ENCODE data around the gene ARL15. TPM values are rescaled to one million over a fixed set of nuclear protein-coding genes. Genes with fewer than 3 reads are reported as not detected.

ARL15 gene
- total and polyA plus RNA-seq, 9 donors: 14.9 to 34.0 (median 19.2) TPM

DNA sequence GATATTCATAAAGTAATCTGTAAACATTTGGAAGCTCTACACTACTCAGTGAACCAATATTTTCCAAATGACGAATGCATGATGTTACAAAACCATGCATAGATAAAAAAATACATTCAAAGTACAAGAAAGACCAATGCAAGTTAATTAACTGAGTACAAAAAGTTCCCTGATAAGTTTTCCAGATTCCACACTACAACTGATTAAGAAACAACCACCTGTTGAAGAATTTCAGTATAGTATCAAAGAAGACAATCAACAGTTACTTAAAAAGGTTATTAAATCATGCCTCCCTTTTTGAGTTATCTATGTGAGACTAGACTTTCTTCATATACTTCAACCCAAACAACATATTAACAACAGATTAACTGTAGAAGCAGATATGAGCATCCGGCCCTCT is 192.4 kb downstream of the ARL15 start:
- intact Hi-C loops (cut with DNase I): no loop called here
- 85 to 86% (median 85%) methylated on average over 2 of the region's 2 CpGs for WGBS, 3 donors
- Histone ChIP-seq H3K27ac (no peak overlapping the region), H3K36me3 (no peaks in the 10 kb centered on the region), H3K9me3 (no peaks in the 10 kb centered on the region), H3K4me3 (no peak overlapping the region), H3K4me1 (ENCODE audit: insufficient read depth) (peaks cover 2% of the 10 kb centered on the region), H3K27me3 (no peaks in the 10 kb centered on the region)
- TF ChIP-seq EP300 (IDR thresholded peaks at IDR 0.05) (no peak), POLR2A (IDR thresholded peaks at IDR 0.05) (no peak)
- TF ChIP-seq, protein P1, sequence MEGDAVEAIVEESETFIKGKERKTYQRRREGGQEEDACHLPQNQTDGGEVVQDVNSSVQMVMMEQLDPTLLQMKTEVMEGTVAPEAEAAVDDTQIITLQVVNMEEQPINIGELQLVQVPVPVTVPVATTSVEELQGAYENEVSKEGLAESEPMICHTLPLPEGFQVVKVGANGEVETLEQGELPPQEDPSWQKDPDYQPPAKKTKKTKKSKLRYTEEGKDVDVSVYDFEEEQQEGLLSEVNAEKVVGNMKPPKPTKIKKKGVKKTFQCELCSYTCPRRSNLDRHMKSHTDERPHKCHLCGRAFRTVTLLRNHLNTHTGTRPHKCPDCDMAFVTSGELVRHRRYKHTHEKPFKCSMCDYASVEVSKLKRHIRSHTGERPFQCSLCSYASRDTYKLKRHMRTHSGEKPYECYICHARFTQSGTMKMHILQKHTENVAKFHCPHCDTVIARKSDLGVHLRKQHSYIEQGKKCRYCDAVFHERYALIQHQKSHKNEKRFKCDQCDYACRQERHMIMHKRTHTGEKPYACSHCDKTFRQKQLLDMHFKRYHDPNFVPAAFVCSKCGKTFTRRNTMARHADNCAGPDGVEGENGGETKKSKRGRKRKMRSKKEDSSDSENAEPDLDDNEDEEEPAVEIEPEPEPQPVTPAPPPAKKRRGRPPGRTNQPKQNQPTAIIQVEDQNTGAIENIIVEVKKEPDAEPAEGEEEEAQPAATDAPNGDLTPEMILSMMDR (IDR thresholded peaks at IDR 0.05): no peak
- DNase-seq: no peak

DNA sequence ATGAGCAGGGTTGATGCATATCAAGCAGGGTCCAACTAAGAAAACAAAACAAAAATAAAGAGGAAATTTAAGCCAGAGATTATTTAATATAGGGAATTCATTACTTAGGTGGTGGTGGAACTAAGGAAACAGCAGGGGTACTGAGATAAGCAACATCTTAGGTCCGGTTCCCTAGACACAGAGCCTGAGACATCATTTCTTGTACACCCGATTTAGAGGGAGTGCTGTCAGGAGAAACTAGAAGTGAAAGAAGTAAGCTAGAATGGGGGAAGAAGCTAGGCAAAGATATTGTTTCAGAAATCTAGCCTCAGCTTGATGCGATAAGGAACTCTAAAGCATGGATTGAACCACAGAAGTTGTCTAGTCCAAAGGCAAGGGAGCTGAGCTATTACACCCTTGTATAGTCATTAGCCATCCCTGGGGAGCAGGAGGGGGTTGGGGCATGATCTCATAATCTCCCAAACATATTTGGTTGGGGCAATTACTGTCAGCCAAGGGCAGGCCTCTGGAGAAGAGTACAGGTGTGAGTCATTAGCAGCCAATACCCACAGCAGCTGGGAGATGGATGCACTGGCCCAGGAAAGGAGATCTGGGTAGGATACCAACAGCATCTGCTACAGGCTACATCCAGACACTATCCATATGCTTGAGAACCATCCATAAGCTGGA is 194.5 kb downstream of the ARL15 start:
- no peak for TF ChIP-seq POLR2A (IDR thresholded peaks at IDR 0.05)
- TF ChIP-seq, protein P1 (IDR thresholded peaks at IDR 0.05): no peak
- no peak for TF ChIP-seq EP300 (IDR thresholded peaks at IDR 0.05)
- intact Hi-C loops (cut with DNase I): no loop called here
- WGBS, 3 donors: 93 to 95% (median 95%) methylated on average over 3 of the region's 3 CpGs

DNA sequence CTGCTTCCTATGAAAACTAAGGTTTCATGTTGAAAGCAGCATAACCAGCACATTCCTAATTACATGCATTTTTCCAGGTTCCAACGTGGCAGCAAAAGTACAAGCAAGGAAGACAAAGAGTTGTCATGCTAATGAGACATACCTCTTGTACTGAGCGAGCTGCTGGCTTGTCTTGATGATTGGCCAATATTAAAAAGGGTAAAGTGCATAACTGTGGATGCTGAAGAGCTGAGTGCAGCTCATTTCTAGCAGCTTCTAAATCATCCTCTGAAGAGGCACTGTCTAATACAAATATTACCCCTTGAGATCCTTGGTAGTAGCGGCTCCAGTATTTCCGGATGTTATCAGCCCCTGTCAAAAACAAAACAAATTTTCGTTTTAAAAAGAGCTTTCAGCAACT is 197.3 kb downstream of the ARL15 start:
- no peaks in the 10 kb centered on the region for H3K9me3 ChIP-seq
- intact Hi-C loops (cut with DNase I): no loop called here
- no peaks in the 10 kb centered on the region for H3K36me3 ChIP-seq
- H3K27ac ChIP-seq: no peak overlapping the region
- no peaks in the 10 kb centered on the region for H3K27me3 ChIP-seq
- H3K4me3 ChIP-seq: no peak overlapping the region
- no peak for DNase-seq
- H3K4me1 ChIP-seq (ENCODE audit: insufficient read depth): peaks cover 2% of the 10 kb centered on the region
- 10 to 24% (median 16%) methylated on average over 5 of the region's 5 CpGs for WGBS, 3 donors
- TF ChIP-seq EP300 (IDR thresholded peaks at IDR 0.05): no peak
- TF ChIP-seq, protein P1 (IDR thresholded peaks at IDR 0.05): no peak
- TF ChIP-seq POLR2A (IDR thresholded peaks at IDR 0.05): no peak

More for the DNA sequence above, 194.5 kb downstream of the ARL15 start:
- no peak overlapping the region for H3K27ac ChIP-seq
- H3K4me3 ChIP-seq: no peak overlapping the region
- H3K36me3 ChIP-seq: no peaks in the 10 kb centered on the region
- no peaks in the 10 kb centered on the region for H3K9me3 ChIP-seq
- H3K27me3 ChIP-seq: no peaks in the 10 kb centered on the region
- no peak for DNase-seq
- peaks cover 2% of the 10 kb centered on the region for H3K4me1 ChIP-seq (ENCODE audit: insufficient read depth)

DNA sequence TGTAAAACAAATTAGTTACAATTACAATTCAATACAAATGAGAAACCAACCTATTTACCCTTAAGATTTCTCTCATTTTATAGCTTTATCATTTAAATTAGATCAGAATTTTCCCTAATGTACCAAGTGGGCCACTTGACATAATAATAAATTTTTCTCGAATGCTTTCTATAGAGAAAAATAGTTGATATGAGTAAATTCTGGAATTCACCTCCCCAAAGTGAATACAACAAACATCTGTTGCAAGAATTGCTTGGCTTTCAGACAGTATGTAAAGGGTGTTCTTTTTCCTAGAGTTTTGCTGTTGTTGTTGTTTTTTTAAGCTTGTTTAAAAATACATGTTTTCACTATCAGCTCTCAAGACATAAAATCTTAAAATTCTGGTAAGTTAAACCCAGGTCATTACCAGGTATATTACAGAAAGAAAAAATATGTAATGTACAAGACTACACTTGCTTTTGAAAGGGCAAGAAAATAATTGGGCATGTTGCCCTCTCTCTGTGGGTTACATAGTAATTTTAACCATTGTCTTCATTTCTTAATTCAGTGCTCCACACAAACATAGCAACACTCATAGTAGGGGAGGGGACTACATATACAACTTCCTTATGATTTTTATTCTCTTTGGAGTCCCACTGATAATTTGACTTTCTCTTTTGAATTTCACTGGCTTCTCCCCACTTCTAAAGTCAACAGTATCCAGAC is 200.6 kb downstream of the ARL15 start:
- H3K4me3 ChIP-seq: no peak overlapping the region
- peaks cover 2% of the 10 kb centered on the region for H3K4me1 ChIP-seq (ENCODE audit: insufficient read depth)
- DNase-seq: no peak
- H3K9me3 ChIP-seq: no peaks in the 10 kb centered on the region
- no peaks in the 10 kb centered on the region for H3K27me3 ChIP-seq
- no peak overlapping the region for H3K27ac ChIP-seq
- intact Hi-C loops (cut with DNase I): no loop called here
- no peaks in the 10 kb centered on the region for H3K36me3 ChIP-seq
- no peak for TF ChIP-seq EP300 (IDR thresholded peaks at IDR 0.05)
- TF ChIP-seq, protein P1 (IDR thresholded peaks at IDR 0.05): no peak
- no peak for TF ChIP-seq POLR2A (IDR thresholded peaks at IDR 0.05)
- WGBS, 3 donors: 29 to 49% (median 32%) methylated on average over 1 of the region's 1 CpG
